HG03095 (cell line): ENCODE data around the gene RBMS1.

Source experiments
- ATAC-seq: cut with Tn5 transposase; IDR thresholded peaks from one replicate; pipeline ENCODE4 v1.9.1; 2021; ENCODE audit warnings: moderate library complexity; ENCODE audit not compliant: unreplicated experiment

Gene RBMS1

GRCh38 chr2:160264308-160264707 lies 229.3 kb downstream of the RBMS1 start:
- no peak for ATAC-seq

GRCh38 chr2:160261732-160262131 lies 231.9 kb downstream of the RBMS1 start:
- ATAC-seq: no peak

GRCh38 chr2:160258492-160258805 lies 235.2 kb downstream of the RBMS1 start:
- no peak for ATAC-seq

GRCh38 chr2:160257743-160258491 lies 235.7 kb downstream of the RBMS1 start:
- ATAC-seq: no peak

- no peak for ATAC-seq
These were observed 236.4 kb downstream of the RBMS1 start for GRCh38 chr2:160257041-160257742.

GRCh38 chr2:160256507-160256906 lies 237.1 kb downstream of the RBMS1 start:
- no peak for ATAC-seq

GRCh38 chr2:160255408-160255807 lies 238.2 kb downstream of the RBMS1 start:
- no peak for ATAC-seq

GRCh38 chr2:160254189-160254762 lies 239.3 kb downstream of the RBMS1 start:
- ATAC-seq: no peak

GRCh38 chr2:160253440-160254188 lies 240.0 kb downstream of the RBMS1 start:
- no peak for ATAC-seq

- ATAC-seq: no peak
These were observed 240.7 kb downstream of the RBMS1 start for GRCh38 chr2:160252900-160253299.

- ATAC-seq: no peak
These were observed 241.2 kb downstream of the RBMS1 start for GRCh38 chr2:160252278-160252887.

- no peak for ATAC-seq
These were observed 242.0 kb downstream of the RBMS1 start for GRCh38 chr2:160251569-160251968.

GRCh38 chr2:160249876-160250275 lies 243.7 kb downstream of the RBMS1 start:
- no peak for ATAC-seq

GRCh38 chr2:160247296-160248035 lies 246.1 kb downstream of the RBMS1 start:
- ATAC-seq: no peak

GRCh38 chr2:160246356-160246755 lies 247.3 kb downstream of the RBMS1 start:
- no peak for ATAC-seq

GRCh38 chr2:160245614-160246155 lies 247.9 kb downstream of the RBMS1 start:
- ATAC-seq: no peak

- ATAC-seq: no peak
These were observed 250.6 kb downstream of the RBMS1 start for GRCh38 chr2:160242893-160243564.

- ATAC-seq: no peak
These were observed 252.1 kb downstream of the RBMS1 start for GRCh38 chr2:160241251-160242137.

GRCh38 chr2:160239436-160239835 lies 254.2 kb downstream of the RBMS1 start:
- ATAC-seq: no peak
